NCI-H2196 treated with DMSO at 0.1 percent for 48 hours (cell line): Measurements from ENCODE around the gene C1QTNF1.
A peak's percentile ranks its signal among the peaks of the same experiment; 100 is the strongest.

Experiments
- DNase-seq: peaks from one replicate; lab custom pipeline; 2025; ENCODE audit not compliant: unreplicated experiment; lab: John Stamatoyannopoulos, UW

C1QTNF1 gene

GRCh38 chr17:79078476-79079190, 54.7 kb downstream of the C1QTNF1 start:
- no peak for DNase-seq

- DNase-seq: no peak
These were observed 55.6 kb downstream of the C1QTNF1 start for GRCh38 chr17:79079421-79080200.

GRCh38 chr17:79080349-79080748, 56.4 kb downstream of the C1QTNF1 start:
- DNase-seq: no peak

- no peak for DNase-seq
These were observed 56.9 kb downstream of the C1QTNF1 start for GRCh38 chr17:79080761-79081290.

GRCh38 chr17:79081571-79082276, 57.8 kb downstream of the C1QTNF1 start:
- no peak for DNase-seq

- DNase-seq: peak; percentile 64
These were observed 58.6 kb downstream of the C1QTNF1 start for GRCh38 chr17:79082311-79083190.

- DNase-seq: no peak
These were observed 59.4 kb downstream of the C1QTNF1 start for GRCh38 chr17:79083191-79083971.

GRCh38 chr17:79084291-79085153, 60.6 kb downstream of the C1QTNF1 start:
- DNase-seq: no peak

GRCh38 chr17:79085154-79085920, 61.4 kb downstream of the C1QTNF1 start:
- DNase-seq: no peak

GRCh38 chr17:79085921-79086551, 62.1 kb downstream of the C1QTNF1 start:
- DNase-seq: no peak

GRCh38 chr17:79086609-79087427, 62.8 kb downstream of the C1QTNF1 start:
- no peak for DNase-seq

- DNase-seq: peak; percentile 50
These were observed 63.6 kb downstream of the C1QTNF1 start for GRCh38 chr17:79087428-79088143.

GRCh38 chr17:79088247-79088996, 64.5 kb downstream of the C1QTNF1 start:
- DNase-seq: no peak

- DNase-seq: no peak
These were observed 65.0 kb downstream of the C1QTNF1 start for GRCh38 chr17:79088997-79089328.

GRCh38 chr17:79089720-79090442, 65.9 kb downstream of the C1QTNF1 start:
- DNase-seq: no peak
